HEK293 (cell line): ENCODE data around the gene NUP210.

ENCODE experiments used
- RBAK ChIP-seq: fragments of 450-650 bp; formaldehyde crosslinking; IDR thresholded peaks from 2 replicates; pipeline ENCODE4 v1.5.1; 2016; ENCODE audit warnings: missing biosample characterization, missing genetic modification characterization
- ZNF121 ChIP-seq: fragments of 450-650 bp; formaldehyde crosslinking; IDR thresholded peaks from 2 replicates; pipeline ENCODE4 v1.5.1; 2016; ENCODE audit warnings: missing biosample characterization, missing genetic modification characterization
- ZNF140 ChIP-seq: fragments of 450-650 bp; formaldehyde crosslinking; IDR thresholded peaks from 2 replicates; pipeline ENCODE4 v1.5.1; 2016; ENCODE audit warnings: missing biosample characterization, missing genetic modification characterization
- ZNF266 ChIP-seq: fragments of 450-650 bp; formaldehyde crosslinking; IDR thresholded peaks from 2 replicates; pipeline ENCODE4 v1.5.1; 2016; ENCODE audit warnings: missing biosample characterization, missing genetic modification characterization, low read depth
- TF ChIP-seq, protein P1 (sequence below): fragments of 450-650 bp; formaldehyde crosslinking; IDR thresholded peaks from 2 replicates; pipeline ENCODE4 v1.5.1; 2016; ENCODE audit warnings: missing biosample characterization, missing genetic modification characterization
- TF ChIP-seq, protein P2 (sequence below): fragments of 450-650 bp; formaldehyde crosslinking; IDR thresholded peaks from 2 replicates; pipeline ENCODE4 v1.5.1; 2016; ENCODE audit warnings: missing biosample characterization, missing genetic modification characterization
- TF ChIP-seq, protein P3 (sequence below): fragments of 450-650 bp; formaldehyde crosslinking; IDR thresholded peaks from 2 replicates; pipeline ENCODE4 v1.5.1; 2016; ENCODE audit warnings: missing biosample characterization, missing genetic modification characterization, low read depth

DNA sequence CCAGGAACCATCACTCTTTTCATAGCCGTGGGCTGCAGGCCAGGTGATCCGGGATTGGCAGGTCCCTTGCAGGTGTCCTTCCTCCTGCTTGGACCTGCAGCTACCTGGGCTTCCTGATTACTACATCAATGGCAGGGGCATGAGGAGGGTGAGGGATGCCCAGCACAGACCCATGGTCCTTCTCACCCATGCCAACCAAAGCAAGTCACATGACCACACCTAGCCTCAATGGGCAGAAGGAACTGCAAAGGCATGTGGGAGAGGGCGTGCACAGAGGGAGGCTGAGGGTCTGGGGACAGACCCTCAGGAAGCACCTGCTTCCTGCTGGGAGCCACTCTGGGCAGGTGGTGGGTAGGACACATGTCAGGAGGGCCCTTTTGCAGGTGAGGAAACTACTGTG lies 105.2 kb downstream of the NUP210 start:
- TF ChIP-seq, protein P1, sequence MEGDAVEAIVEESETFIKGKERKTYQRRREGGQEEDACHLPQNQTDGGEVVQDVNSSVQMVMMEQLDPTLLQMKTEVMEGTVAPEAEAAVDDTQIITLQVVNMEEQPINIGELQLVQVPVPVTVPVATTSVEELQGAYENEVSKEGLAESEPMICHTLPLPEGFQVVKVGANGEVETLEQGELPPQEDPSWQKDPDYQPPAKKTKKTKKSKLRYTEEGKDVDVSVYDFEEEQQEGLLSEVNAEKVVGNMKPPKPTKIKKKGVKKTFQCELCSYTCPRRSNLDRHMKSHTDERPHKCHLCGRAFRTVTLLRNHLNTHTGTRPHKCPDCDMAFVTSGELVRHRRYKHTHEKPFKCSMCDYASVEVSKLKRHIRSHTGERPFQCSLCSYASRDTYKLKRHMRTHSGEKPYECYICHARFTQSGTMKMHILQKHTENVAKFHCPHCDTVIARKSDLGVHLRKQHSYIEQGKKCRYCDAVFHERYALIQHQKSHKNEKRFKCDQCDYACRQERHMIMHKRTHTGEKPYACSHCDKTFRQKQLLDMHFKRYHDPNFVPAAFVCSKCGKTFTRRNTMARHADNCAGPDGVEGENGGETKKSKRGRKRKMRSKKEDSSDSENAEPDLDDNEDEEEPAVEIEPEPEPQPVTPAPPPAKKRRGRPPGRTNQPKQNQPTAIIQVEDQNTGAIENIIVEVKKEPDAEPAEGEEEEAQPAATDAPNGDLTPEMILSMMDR (tag by site-specific recombination): no peak
- TF ChIP-seq ZNF121 (no peak), ZNF140 (no peak), ZNF266 (tag by site-specific recombination) (no peak), RBAK (tag by site-specific recombination) (no peak)
- TF ChIP-seq, protein P2, sequence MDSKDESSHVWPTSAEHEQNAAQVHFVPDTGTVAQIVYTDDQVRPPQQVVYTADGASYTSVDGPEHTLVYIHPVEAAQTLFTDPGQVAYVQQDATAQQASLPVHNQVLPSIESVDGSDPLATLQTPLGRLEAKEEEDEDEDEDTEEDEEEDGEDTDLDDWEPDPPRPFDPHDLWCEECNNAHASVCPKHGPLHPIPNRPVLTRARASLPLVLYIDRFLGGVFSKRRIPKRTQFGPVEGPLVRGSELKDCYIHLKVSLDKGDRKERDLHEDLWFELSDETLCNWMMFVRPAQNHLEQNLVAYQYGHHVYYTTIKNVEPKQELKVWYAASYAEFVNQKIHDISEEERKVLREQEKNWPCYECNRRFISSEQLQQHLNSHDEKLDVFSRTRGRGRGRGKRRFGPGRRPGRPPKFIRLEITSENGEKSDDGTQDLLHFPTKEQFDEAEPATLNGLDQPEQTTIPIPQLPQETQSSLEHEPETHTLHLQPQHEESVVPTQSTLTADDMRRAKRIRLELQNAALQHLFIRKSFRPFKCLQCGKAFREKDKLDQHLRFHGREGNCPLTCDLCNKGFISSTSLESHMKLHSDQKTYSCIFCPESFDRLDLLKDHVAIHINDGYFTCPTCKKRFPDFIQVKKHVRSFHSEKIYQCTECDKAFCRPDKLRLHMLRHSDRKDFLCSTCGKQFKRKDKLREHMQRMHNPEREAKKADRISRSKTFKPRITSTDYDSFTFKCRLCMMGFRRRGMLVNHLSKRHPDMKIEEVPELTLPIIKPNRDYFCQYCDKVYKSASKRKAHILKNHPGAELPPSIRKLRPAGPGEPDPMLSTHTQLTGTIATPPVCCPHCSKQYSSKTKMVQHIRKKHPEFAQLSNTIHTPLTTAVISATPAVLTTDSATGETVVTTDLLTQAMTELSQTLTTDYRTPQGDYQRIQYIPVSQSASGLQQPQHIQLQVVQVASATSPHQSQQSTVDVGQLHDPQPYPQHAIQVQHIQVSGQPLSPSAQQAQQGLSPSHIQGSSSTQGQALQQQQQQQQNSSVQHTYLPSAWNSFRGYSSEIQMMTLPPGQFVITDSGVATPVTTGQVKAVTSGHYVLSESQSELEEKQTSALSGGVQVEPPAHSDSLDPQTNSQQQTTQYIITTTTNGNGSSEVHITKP (tag by site-specific recombination): no peak
- TF ChIP-seq, protein P3, sequence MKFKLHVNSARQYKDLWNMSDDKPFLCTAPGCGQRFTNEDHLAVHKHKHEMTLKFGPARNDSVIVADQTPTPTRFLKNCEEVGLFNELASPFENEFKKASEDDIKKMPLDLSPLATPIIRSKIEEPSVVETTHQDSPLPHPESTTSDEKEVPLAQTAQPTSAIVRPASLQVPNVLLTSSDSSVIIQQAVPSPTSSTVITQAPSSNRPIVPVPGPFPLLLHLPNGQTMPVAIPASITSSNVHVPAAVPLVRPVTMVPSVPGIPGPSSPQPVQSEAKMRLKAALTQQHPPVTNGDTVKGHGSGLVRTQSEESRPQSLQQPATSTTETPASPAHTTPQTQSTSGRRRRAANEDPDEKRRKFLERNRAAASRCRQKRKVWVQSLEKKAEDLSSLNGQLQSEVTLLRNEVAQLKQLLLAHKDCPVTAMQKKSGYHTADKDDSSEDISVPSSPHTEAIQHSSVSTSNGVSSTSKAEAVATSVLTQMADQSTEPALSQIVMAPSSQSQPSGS: no peak
